ENCODE results near the gene ZBED6.
A peak's percentile ranks its signal among the peaks of the same experiment; 100 is the strongest.
"Not testable (repeated sequence)": the region's sequence is repeated elsewhere in the genome, so short reads cannot be mapped to it uniquely, and the experiment has no call there.

The ZBED6 gene

GRCh38 chr1:203778789-203779188, 16.6 kb upstream of the ZBED6 start:
- Histone ChIP-seq H3K27ac (ENCODE audit: insufficient read depth in 1 of 2, low read depth in 1 of 2, low read length in 2 of 2, poor library complexity in 1 of 2, severe bottlenecking in 2 of 2) (no peak overlapping the region), H3K36me3 (ENCODE audit: control insufficient read depth in 4 of 4, insufficient read depth in 4 of 4, low read length in 3 of 4) (no peaks in the 10 kb centered on the region), H3K4me3 (ENCODE audit: control insufficient read depth in 1 of 7, extremely low read depth in 1 of 7, insufficient read depth in 4 of 7, low read depth in 2 of 7, low read length in 6 of 7) (peak overlapping the region in 2 of 7 experiments; percentile 11 to 26), H3K27me3 (replicated peaks in 2 of 5; ENCODE audit: control insufficient read depth in 4 of 5, insufficient read depth in 5 of 5, low read length in 4 of 5) (no peaks in the 10 kb centered on the region), H3K4me1 (ENCODE audit: control extremely low read depth in 1 of 4, control insufficient read depth in 4 of 4, insufficient read depth in 4 of 4, low read length in 3 of 4) (peaks cover 4 to 15% (median 8%) of the 10 kb centered on the region in 4 experiments), H3K9me3 (ENCODE audit: control extremely low read depth in 1 of 5, control insufficient read depth in 4 of 5, insufficient read depth in 2 of 5, low read depth in 1 of 5, low read length in 4 of 5) (no peaks in the 10 kb centered on the region)
- POLR2A ChIA-PET = no interaction called here
- 95% methylated on average over 2 of the region's 4 CpGs for WGBS (ENCODE audit: insufficient coverage)
- no peak for DNase-seq
- CTCF ChIA-PET = interaction anchor here (1.1 kb wide), 1 partner anchor 10 kb away, joined by 3 read pairs; no protein-coding TSS in a partner anchor

- 97% methylated on average over 4 of the region's 7 CpGs for WGBS (ENCODE audit: insufficient coverage)
- no peak overlapping the region for H3K4me3 ChIP-seq (ENCODE audit: control insufficient read depth in 1 of 7, extremely low read depth in 1 of 7, insufficient read depth in 4 of 7, low read depth in 2 of 7, low read length in 6 of 7)
- H3K27me3 ChIP-seq (replicated peaks in 2 of 5; ENCODE audit: control insufficient read depth in 4 of 5, insufficient read depth in 5 of 5, low read length in 4 of 5) = no peaks in the 10 kb centered on the region
- H3K4me1 ChIP-seq (ENCODE audit: control extremely low read depth in 1 of 4, control insufficient read depth in 4 of 4, insufficient read depth in 4 of 4, low read length in 3 of 4) = peaks cover 4 to 15% (median 8%) of the 10 kb centered on the region in 4 experiments
- POLR2A ChIA-PET = interaction anchor here (1.2 kb wide), 1 partner anchor 11 kb away, joined by 5 read pairs; no protein-coding TSS in a partner anchor
- H3K36me3 ChIP-seq (ENCODE audit: control insufficient read depth in 4 of 4, insufficient read depth in 4 of 4, low read length in 3 of 4) = no peaks in the 10 kb centered on the region
- DNase-seq = no peak
- CTCF ChIA-PET = interaction anchor here (0.8 kb wide), 1 partner anchor 24 kb away, joined by 3 read pairs; no protein-coding TSS in a partner anchor
- no peaks in the 10 kb centered on the region for H3K9me3 ChIP-seq (ENCODE audit: control extremely low read depth in 1 of 5, control insufficient read depth in 4 of 5, insufficient read depth in 2 of 5, low read depth in 1 of 5, low read length in 4 of 5)
- H3K27ac ChIP-seq (ENCODE audit: insufficient read depth in 1 of 2, low read depth in 1 of 2, low read length in 2 of 2, poor library complexity in 1 of 2, severe bottlenecking in 2 of 2) = no peak overlapping the region
Observed at GRCh38 chr1:203781962-203782361, 13.5 kb upstream of the ZBED6 start.

GRCh38 chr1:203789966-203790365, 5.5 kb upstream of the ZBED6 start:
- H3K27ac ChIP-seq (ENCODE audit: insufficient read depth in 1 of 2, low read depth in 1 of 2, low read length in 2 of 2, poor library complexity in 1 of 2, severe bottlenecking in 2 of 2) = no peak overlapping the region
- 100% methylated on average over 1 of the region's 3 CpGs for WGBS (ENCODE audit: insufficient coverage)
- H3K4me1 ChIP-seq (ENCODE audit: control extremely low read depth in 1 of 4, control insufficient read depth in 4 of 4, insufficient read depth in 4 of 4, low read length in 3 of 4) = peaks cover 1 to 3% (median 2%) of the 10 kb centered on the region in 4 experiments
- no peaks in the 10 kb centered on the region for H3K9me3 ChIP-seq (ENCODE audit: control extremely low read depth in 1 of 5, control insufficient read depth in 4 of 5, insufficient read depth in 2 of 5, low read depth in 1 of 5, low read length in 4 of 5)
- POLR2A ChIA-PET = interaction anchor here (0.5 kb wide), 1 partner anchor 9 kb away, joined by 6 read pairs; no protein-coding TSS in a partner anchor
- H3K4me3 ChIP-seq (ENCODE audit: control insufficient read depth in 1 of 7, extremely low read depth in 1 of 7, insufficient read depth in 4 of 7, low read depth in 2 of 7, low read length in 6 of 7) = no peak overlapping the region
- H3K36me3 ChIP-seq (ENCODE audit: control insufficient read depth in 4 of 4, insufficient read depth in 4 of 4, low read length in 3 of 4) = no peaks in the 10 kb centered on the region
- CTCF ChIA-PET = no interaction called here
- no peak for DNase-seq
- H3K27me3 ChIP-seq (replicated peaks in 2 of 5; ENCODE audit: control insufficient read depth in 4 of 5, insufficient read depth in 5 of 5, low read length in 4 of 5) = no peaks in the 10 kb centered on the region

- H3K27me3 ChIP-seq (replicated peaks in 2 of 5; ENCODE audit: control insufficient read depth in 4 of 5, insufficient read depth in 5 of 5, low read length in 4 of 5) = no peaks in the 10 kb centered on the region
- DNase-seq = no peak
- ChIA-PET POLR2A (no interaction called here), CTCF (interaction anchor here (0.9 to 1.4 kb wide), 3 partner anchors 8 to 70 kb away, joined by 3 to 4 read pairs (median 4); no protein-coding TSS in a partner anchor)
- no peak overlapping the region for H3K4me3 ChIP-seq (ENCODE audit: control insufficient read depth in 1 of 7, extremely low read depth in 1 of 7, insufficient read depth in 4 of 7, low read depth in 2 of 7, low read length in 6 of 7)
- WGBS (ENCODE audit: insufficient coverage) = 93% methylated on average over 2 of the region's 3 CpGs
- peaks cover 5 to 6% (median 5%) of the 10 kb centered on the region in 4 experiments for H3K4me1 ChIP-seq (ENCODE audit: control extremely low read depth in 1 of 4, control insufficient read depth in 4 of 4, insufficient read depth in 4 of 4, low read length in 3 of 4)
- peaks cover 0 to under 1% (median 0%) of the 10 kb centered on the region in 4 experiments for H3K36me3 ChIP-seq (ENCODE audit: control insufficient read depth in 4 of 4, insufficient read depth in 4 of 4, low read length in 3 of 4)
- H3K9me3 ChIP-seq (ENCODE audit: control extremely low read depth in 1 of 5, control insufficient read depth in 4 of 5, insufficient read depth in 2 of 5, low read depth in 1 of 5, low read length in 4 of 5) = no peaks in the 10 kb centered on the region
- no peak overlapping the region for H3K27ac ChIP-seq (ENCODE audit: insufficient read depth in 1 of 2, low read depth in 1 of 2, low read length in 2 of 2, poor library complexity in 1 of 2, severe bottlenecking in 2 of 2)
Observed at GRCh38 chr1:203791498-203791897, 3.9 kb upstream of the ZBED6 start.

- Histone ChIP-seq H3K36me3 (ENCODE audit: control insufficient read depth in 4 of 4, insufficient read depth in 4 of 4, low read length in 3 of 4) (peaks cover 0 to 5% (median 3%) of the 10 kb centered on the region in 4 experiments), H3K27ac (ENCODE audit: insufficient read depth in 1 of 2, low read depth in 1 of 2, low read length in 2 of 2, poor library complexity in 1 of 2, severe bottlenecking in 2 of 2) (no peak overlapping the region), H3K4me3 (ENCODE audit: control insufficient read depth in 1 of 7, extremely low read depth in 1 of 7, insufficient read depth in 4 of 7, low read depth in 2 of 7, low read length in 6 of 7) (no peak overlapping the region), H3K4me1 (ENCODE audit: control extremely low read depth in 1 of 4, control insufficient read depth in 4 of 4, insufficient read depth in 4 of 4, low read length in 3 of 4) (peaks cover 5 to 16% (median 13%) of the 10 kb centered on the region in 4 experiments), H3K27me3 (replicated peaks in 2 of 5; ENCODE audit: control insufficient read depth in 4 of 5, insufficient read depth in 5 of 5, low read length in 4 of 5) (no peaks in the 10 kb centered on the region), H3K9me3 (ENCODE audit: control extremely low read depth in 1 of 5, control insufficient read depth in 4 of 5, insufficient read depth in 2 of 5, low read depth in 1 of 5, low read length in 4 of 5) (no peaks in the 10 kb centered on the region)
- no peak for DNase-seq
- 87% methylated on average over 2 of the region's 2 CpGs for WGBS (ENCODE audit: insufficient coverage)
- ChIA-PET CTCF (interaction anchor here (0.9 to 1.4 kb wide), 2 partner anchors 9 to 71 kb away, joined by 3 to 4 read pairs; no protein-coding TSS in a partner anchor), POLR2A (no interaction called here)
Observed at GRCh38 chr1:203792486-203792885, 2.9 kb upstream of the ZBED6 start.

GRCh38 chr1:203793561-203793960, 1.9 kb upstream of the ZBED6 start:
- H3K27ac ChIP-seq (ENCODE audit: insufficient read depth in 1 of 2, low read depth in 1 of 2, low read length in 2 of 2, poor library complexity in 1 of 2, severe bottlenecking in 2 of 2); POLR2A ChIA-PET; H3K27me3 ChIP-seq (replicated peaks in 2 of 5; ENCODE audit: control insufficient read depth in 4 of 5, insufficient read depth in 5 of 5, low read length in 4 of 5); H3K4me3 ChIP-seq (ENCODE audit: control insufficient read depth in 1 of 7, extremely low read depth in 1 of 7, insufficient read depth in 4 of 7, low read depth in 2 of 7, low read length in 6 of 7); DNase-seq; CTCF ChIA-PET; H3K9me3 ChIP-seq (ENCODE audit: control extremely low read depth in 1 of 5, control insufficient read depth in 4 of 5, insufficient read depth in 2 of 5, low read depth in 1 of 5, low read length in 4 of 5): not testable (repeated sequence)
- WGBS (ENCODE audit: insufficient coverage) = 86% methylated on average over 2 of the region's 7 CpGs
- Histone ChIP-seq H3K4me1 (ENCODE audit: control extremely low read depth in 1 of 4, control insufficient read depth in 4 of 4, insufficient read depth in 4 of 4, low read length in 3 of 4) (peaks cover 5 to 22% (median 14%) of the 10 kb centered on the region in 4 experiments), H3K36me3 (ENCODE audit: control insufficient read depth in 4 of 4, insufficient read depth in 4 of 4, low read length in 3 of 4) (peaks cover 7 to 16% (median 10%) of the 10 kb centered on the region in 4 experiments)

- Histone ChIP-seq H3K4me3 (ENCODE audit: control insufficient read depth in 1 of 7, extremely low read depth in 1 of 7, insufficient read depth in 4 of 7, low read depth in 2 of 7, low read length in 6 of 7) (peak overlapping the region in 6 of 7 experiments; percentile 46 to 91 (median 79)), H3K27me3 (replicated peaks in 2 of 5; ENCODE audit: control insufficient read depth in 4 of 5, insufficient read depth in 5 of 5, low read length in 4 of 5) (no peaks in the 10 kb centered on the region), H3K9me3 (ENCODE audit: control extremely low read depth in 1 of 5, control insufficient read depth in 4 of 5, insufficient read depth in 2 of 5, low read depth in 1 of 5, low read length in 4 of 5) (peaks cover 0 to 2% (median 0%) of the 10 kb centered on the region in 5 experiments), H3K27ac (ENCODE audit: insufficient read depth in 1 of 2, low read depth in 1 of 2, low read length in 2 of 2, poor library complexity in 1 of 2, severe bottlenecking in 2 of 2) (peak overlapping the region; percentile 92 to 96), H3K36me3 (ENCODE audit: control insufficient read depth in 4 of 4, insufficient read depth in 4 of 4, low read length in 3 of 4) (peaks cover 13 to 29% (median 18%) of the 10 kb centered on the region in 4 experiments), H3K4me1 (ENCODE audit: control extremely low read depth in 1 of 4, control insufficient read depth in 4 of 4, insufficient read depth in 4 of 4, low read length in 3 of 4) (peaks cover 10 to 29% (median 14%) of the 10 kb centered on the region in 4 experiments)
- DNase-seq = no peak
- WGBS (ENCODE audit: insufficient coverage) = 89% methylated on average over 9 of the region's 19 CpGs
- ChIA-PET POLR2A (no interaction called here), CTCF (no interaction called here)
Observed at GRCh38 chr1:203794764-203795440, 521 bp upstream of the ZBED6 start.

All from common myeloid progenitor, CD34-positive (primary cell).